ENCODE measurements around the gene CCDC92. TPM values are rescaled to one million over a fixed set of nuclear protein-coding genes. Genes with fewer than 3 reads are reported as not detected.
A peak's percentile ranks its signal among the peaks of the same experiment; 100 is the strongest.

The CCDC92 gene
- total RNA-seq: 48.6 TPM
- long read RNA-seq, transcript CCDC92-201 (5 exons, 2,787 nt): major isoform, 53 of 119 reads
- long read RNA-seq, partial matches to known transcripts: 0 of 119 reads
- long read RNA-seq, other reads (novel, unspliced or antisense): 64 of 119 reads

GRCh38 chr12:123972457-123973401 is at the start of gene CCDC92, which contains the start of gene ZNF664:
Gene CCDC92 (minus strand): TSS chr12:123972831. CDS start chr12:123944305, 28,526 bp downstream.
Gene ZNF664 (plus strand): TSS chr12:123973215. CDS start chr12:124012145, 38,930 bp downstream.
- Histone ChIP-seq H3K4me3 (peak within 1 kb of the TSS; percentile 78), H3K27me3 (no peaks in the 10 kb centered on the region), H3K36me3 (peaks cover 16% of the 10 kb centered on the region), H3K4me1 (peaks cover 30% of the 10 kb centered on the region), H3K27ac (peak within 1 kb of the TSS; percentile 93), H3K9me3 (no peaks in the 10 kb centered on the region)
- intact Hi-C loops (cut with DNase I): no loop called here
- ATAC-seq (peak; percentile 91), DNase-seq (peak; percentile 97)
- no peak for TF ChIP-seq CTCF (IDR thresholded peaks at IDR 0.05)

GRCh38 chr12:124022161-124022560 is 49.5 kb upstream of the CCDC92 start:
- Histone ChIP-seq H3K4me3 (no peak overlapping the region), H3K4me1 (peaks cover 4% of the 10 kb centered on the region), H3K9me3 (no peaks in the 10 kb centered on the region), H3K36me3 (no peaks in the 10 kb centered on the region), H3K27ac (no peak overlapping the region), H3K27me3 (no peaks in the 10 kb centered on the region)
- no peak for TF ChIP-seq CTCF (IDR thresholded peaks at IDR 0.05)
- DNase-seq (no peak), ATAC-seq (no peak)
- intact Hi-C loops (cut with DNase I): no loop called here

GRCh38 chr12:124021007-124021406 is 48.4 kb upstream of the CCDC92 start:
- Histone ChIP-seq H3K27me3 (no peaks in the 10 kb centered on the region), H3K36me3 (no peaks in the 10 kb centered on the region), H3K4me3 (no peak overlapping the region), H3K4me1 (peaks cover 4% of the 10 kb centered on the region), H3K27ac (peak overlapping the region; percentile 17), H3K9me3 (no peaks in the 10 kb centered on the region)
- ATAC-seq: peak; percentile 31
- intact Hi-C loops (cut with DNase I): no loop called here
- no peak for TF ChIP-seq CTCF (IDR thresholded peaks at IDR 0.05)
- no peak for DNase-seq

GRCh38 chr12:124020514-124020949 is 47.9 kb upstream of the CCDC92 start:
- Histone ChIP-seq H3K27ac (peak overlapping the region; percentile 17), H3K27me3 (no peaks in the 10 kb centered on the region), H3K9me3 (no peaks in the 10 kb centered on the region), H3K4me3 (no peak overlapping the region), H3K36me3 (no peaks in the 10 kb centered on the region), H3K4me1 (peaks cover 4% of the 10 kb centered on the region)
- ATAC-seq (no peak), DNase-seq (no peak)
- no peak for TF ChIP-seq CTCF (IDR thresholded peaks at IDR 0.05)
- intact Hi-C loops (cut with DNase I): no loop called here

- intact Hi-C loops (cut with DNase I): no loop called here
- no peak for TF ChIP-seq CTCF (IDR thresholded peaks at IDR 0.05)
- Histone ChIP-seq H3K4me1 (peaks cover 4% of the 10 kb centered on the region), H3K27me3 (no peaks in the 10 kb centered on the region), H3K27ac (peak overlapping the region; percentile 2), H3K36me3 (no peaks in the 10 kb centered on the region), H3K4me3 (no peak overlapping the region), H3K9me3 (no peaks in the 10 kb centered on the region)
- DNase-seq: no peak
- no peak for ATAC-seq
Observed at GRCh38 chr12:124019115-124019514, 46.5 kb upstream of the CCDC92 start.

Measured in upper lobe of right lung (tissue), 1 donor.